ENCODE measurements around the gene GHRL. TPM values are rescaled to one million over a fixed set of nuclear protein-coding genes. Genes with fewer than 3 reads are reported as not detected.
"Not testable (repeated sequence)": the region's sequence is repeated elsewhere in the genome, so short reads cannot be mapped to it uniquely, and the experiment has no call there.

The GHRL gene
- polyA plus RNA-seq, 10 donors, result 0.33 to 1.3 (median 0.51) TPM; not detected in 1

GRCh38 chr3:10299679-10300078, 6.9 kb upstream of the GHRL start:
- DNase-seq, result no peak

GRCh38 chr3:10299175-10299574, 6.4 kb upstream of the GHRL start:
- no peak for DNase-seq

GRCh38 chr3:10298064-10298463, 5.3 kb upstream of the GHRL start:
- DNase-seq, result not testable (repeated sequence)

GRCh38 chr3:10294030-10294586, 1.4 kb upstream of the GHRL start:
- no peak for DNase-seq

GRCh38 chr3:10291641-10292040, 1.1 kb downstream of the GHRL start:
- DNase-seq, result no peak

- no peak for DNase-seq
Observed at GRCh38 chr3:10290481-10291176, 2.1 kb downstream of the GHRL start.

- no peak for DNase-seq
Observed at GRCh38 chr3:10289787-10290355, 2.9 kb downstream of the GHRL start.

GRCh38 chr3:10289077-10289476, 3.7 kb downstream of the GHRL start:
- DNase-seq, result no peak

GRCh38 chr3:10288575-10288960, 4.2 kb downstream of the GHRL start:
- DNase-seq, result no peak

- no peak for DNase-seq
Observed at GRCh38 chr3:10287936-10288574, 4.7 kb downstream of the GHRL start.

- peak in 2 of 3 donors; percentile 61 to 71 for DNase-seq
Observed at GRCh38 chr3:10286596-10287295, 6.0 kb downstream of the GHRL start.

GRCh38 chr3:10286133-10286524, 6.6 kb downstream of the GHRL start:
- no peak for DNase-seq

GRCh38 chr3:10285272-10286132, 7.2 kb downstream of the GHRL start:
- no peak for DNase-seq

GRCh38 chr3:10284496-10284895, 8.3 kb downstream of the GHRL start:
- DNase-seq, result no peak

- no peak for DNase-seq
Observed at GRCh38 chr3:10283638-10284037, 9.1 kb downstream of the GHRL start.

GRCh38 chr3:10281951-10282350, 10.8 kb downstream of the GHRL start:
- no peak for DNase-seq

GRCh38 chr3:10280571-10280970, 12.2 kb downstream of the GHRL start:
- DNase-seq, result no peak

- DNase-seq, result no peak
Observed at GRCh38 chr3:10280177-10280529, 12.6 kb downstream of the GHRL start.

- no peak for DNase-seq
Observed at GRCh38 chr3:10279384-10280176, 13.2 kb downstream of the GHRL start.

GRCh38 chr3:10278501-10278900, 14.2 kb downstream of the GHRL start:
- DNase-seq, result no peak
